GM23338 (cell line): ENCODE measurements around the gene ADGB. TPM values are rescaled to one million over a fixed set of nuclear protein-coding genes. Genes with fewer than 3 reads are reported as not detected.

Experiments
- ATAC-seq: fragments of 200-7000 bp; cut with Tn5 transposase; 3 replicates; pipeline ENCODE4 v1.9.1; 2020
- DNase-seq: peaks from one replicate; pipeline ENCODE4 v3.0.0-alpha.2; 2015; ENCODE audit warnings: low spot score
- H2AFZ ChIP-seq: fragments of 200-600 bp; sonication (generic); 2 replicates; pipeline ENCODE4 v1.8.0; 2016; ENCODE audit warnings: antibody characterized with exemption, mild to moderate bottlenecking, moderate library complexity
- H3F3A ChIP-seq: fragments of 200-600 bp; sonication (generic); replicated peaks from 2 replicates; pipeline ENCODE4 v1.8.0; 2017; ENCODE audit warnings: antibody characterized with exemption, mixed run types, low read depth
- H3K27ac ChIP-seq: fragments of 200-600 bp; sonication (generic); 2 replicates; pipeline ENCODE4 v1.6.1; 2016; ENCODE audit warnings: low read depth
- H3K27me3 ChIP-seq: fragments of 200-600 bp; sonication (generic); 2 replicates; pipeline ENCODE4 v1.8.0; 2016; ENCODE audit warnings: mild to moderate bottlenecking, mixed run types, moderate library complexity; ENCODE audit not compliant: insufficient read depth
- H3K36me3 ChIP-seq: fragments of 200-600 bp; sonication (generic); 2 replicates; pipeline ENCODE4 v1.8.0; 2016; ENCODE audit warnings: mild to moderate bottlenecking; ENCODE audit not compliant: insufficient read depth
- H3K4me1 ChIP-seq: fragments of 200-600 bp; sonication (generic); 2 replicates; pipeline ENCODE4 v1.8.0; 2016; ENCODE audit warnings: mild to moderate bottlenecking, moderate library complexity; ENCODE audit not compliant: insufficient read depth
- H3K4me2 ChIP-seq: fragments of 200-600 bp; sonication (generic); 2 replicates; pipeline ENCODE4 v1.7.1; 2017; ENCODE audit warnings: mixed run types
- H3K4me3 ChIP-seq: fragments of 200-600 bp; sonication (generic); 2 replicates; pipeline ENCODE4 v1.6.1; 2016; ENCODE audit warnings: mixed run types
- H3K79me2 ChIP-seq: fragments of 200-600 bp; sonication (generic); replicated peaks from 2 replicates; pipeline ENCODE4 v1.8.0; 2017; ENCODE audit warnings: mild to moderate bottlenecking; ENCODE audit not compliant: insufficient read depth
- H3K9me2 ChIP-seq: fragments of 200-600 bp; sonication (generic); 2 replicates; pipeline ENCODE4 v1.8.0; 2017; ENCODE audit not compliant: insufficient read depth
- H4K20me1 ChIP-seq: fragments of 200-600 bp; sonication (generic); replicated peaks from 2 replicates; pipeline ENCODE4 v1.8.0; 2017; ENCODE audit warnings: mild to moderate bottlenecking; ENCODE audit not compliant: insufficient read depth
- H3K27ac Mint-ChIP-seq: 2 replicates; pipeline ENCODE4 v1.8.0; 2020; ENCODE audit warnings: inconsistent platforms, mild to moderate bottlenecking, moderate library complexity, mixed read lengths
- H3K27me3 Mint-ChIP-seq: 3 replicates; pipeline ENCODE4 v1.8.0; 2022; ENCODE audit warnings: low read depth, mild to moderate bottlenecking, moderate library complexity, mixed read lengths, inconsistent platforms; ENCODE audit not compliant: insufficient read depth, poor library complexity
- H3K36me3 Mint-ChIP-seq: 3 replicates; pipeline ENCODE4 v1.8.0; 2021; ENCODE audit warnings: low read depth, mild to moderate bottlenecking, inconsistent platforms, moderate library complexity, mixed read lengths
- H3K4me1 Mint-ChIP-seq: 3 replicates; pipeline ENCODE4 v1.8.0; 2020; ENCODE audit warnings: mild to moderate bottlenecking, inconsistent platforms, mixed read lengths
- H3K4me3 Mint-ChIP-seq: 3 replicates; pipeline ENCODE4 v1.8.0; 2021; ENCODE audit warnings: moderate library complexity, mild to moderate bottlenecking, inconsistent platforms, mixed read lengths
- H3K9me3 Mint-ChIP-seq: 3 replicates; pipeline ENCODE4 v1.8.0; 2020; ENCODE audit warnings: moderate library complexity, mild to moderate bottlenecking, inconsistent platforms, mixed read lengths
- CREB1 ChIP-seq: fragments of 250-450 bp; sonication (Bioruptor Pico); IDR thresholded peaks from 2 replicates; pipeline ENCODE4 v1.5.0; 2020; ENCODE audit warnings: low read depth, mild to moderate bottlenecking, moderate library complexity
- CTCF ChIP-seq, 2 experiments: fragments of 200-600 bp in 1 of 2; sonication (generic) in 1 of 2; conservative IDR thresholded peaks; 2 replicates each; pipeline versions ENCODE4 v1.5.1 to v1.6.1; 2016 to 2017; ENCODE audit warnings: antibody characterized with exemption in 2 of 2, low read depth in 2 of 2, mild to moderate bottlenecking in 2 of 2, moderate library complexity in 1 of 2
- ETS1 ChIP-seq: IDR thresholded peaks from 2 replicates; pipeline ENCODE4 v1.6.1; 2016; ENCODE audit warnings: antibody characterized with exemption
- EZH2 ChIP-seq: fragments of 200-600 bp; sonication (generic); IDR thresholded peaks from one replicate; pipeline ENCODE4 v1.8.0; 2017; ENCODE audit warnings: antibody characterized with exemption, mild to moderate bottlenecking, low read depth; ENCODE audit not compliant: unreplicated experiment
- EZH2phosphoT487 ChIP-seq: fragments of 200-600 bp; sonication (generic); IDR thresholded peaks from one replicate; pipeline ENCODE4 v1.8.1; 2018; ENCODE audit warnings: antibody characterized with exemption; ENCODE audit not compliant: unreplicated experiment
- JUNB ChIP-seq: IDR thresholded peaks from one replicate; pipeline ENCODE4 v1.6.1; 2016; ENCODE audit warnings: antibody characterized with exemption; ENCODE audit not compliant: unreplicated experiment
- NANOG ChIP-seq: IDR thresholded peaks from 2 replicates; pipeline ENCODE4 v1.6.1; 2016; ENCODE audit warnings: antibody characterized with exemption, borderline replicate concordance
- POLR2AphosphoS5 ChIP-seq: IDR thresholded peaks from 2 replicates; pipeline ENCODE4 v1.6.1; 2016; ENCODE audit warnings: antibody characterized with exemption, low read depth
- REST ChIP-seq: IDR thresholded peaks from one replicate; pipeline ENCODE4 v1.6.1; 2018; ENCODE audit warnings: antibody characterized with exemption; ENCODE audit not compliant: unreplicated experiment
- STAT1 ChIP-seq: IDR thresholded peaks from one replicate; pipeline ENCODE4 v1.6.1; 2016; ENCODE audit warnings: antibody characterized with exemption; ENCODE audit not compliant: unreplicated experiment
- ZNF114 ChIP-seq: fragments of 250-450 bp; sonication (Bioruptor Pico); IDR thresholded peaks from 2 replicates; pipeline ENCODE4 v1.5.0; 2020; ENCODE audit warnings: mild to moderate bottlenecking, moderate library complexity
- ZNF331 ChIP-seq: fragments of 250-450 bp; sonication (Bioruptor Pico); IDR thresholded peaks from 2 replicates; pipeline ENCODE4 v1.5.0; 2020; ENCODE audit warnings: low read depth, mild to moderate bottlenecking, moderate library complexity
- ZNF462 ChIP-seq: fragments of 250-450 bp; sonication (Bioruptor Pico); IDR thresholded peaks from 2 replicates; pipeline ENCODE4 v1.5.0; 2020; ENCODE audit warnings: mild to moderate bottlenecking, moderate library complexity
- polyA plus RNA-seq: library from polyadenylated mRNA; unstranded; fragments of >200 nt; fragmentation: Nextera tagmentation; extraction: Ambion mirVana; gene quantifications from 2 replicates; pipeline ENCODE4 v1.2.1, GENCODE V29; 2016
- total RNA-seq: library from RNA; depleted of rRNA; stranded (reverse); fragments of >200 nt; shearing (Covaris generic); gene quantifications from 2 replicates; pipeline ENCODE4 v1.2.3, GENCODE V29; 2014

ADGB gene
- total and polyA plus RNA-seq, 2 experiments from 2014 or later, result not detected

GRCh38 chr6:146689806-146690205 lies 91.0 kb downstream of the ADGB start:
- Mint-ChIP-seq H3K4me1 (peaks cover 3% of the 10 kb centered on the region; the same call in 1 of the 3 replicates), H3K27ac (no peak overlapping the region), H3K9me3 (no peaks in the 10 kb centered on the region), H3K36me3 (no peaks in the 10 kb centered on the region), H3K27me3 (no peaks in the 10 kb centered on the region), H3K4me3 (no peak overlapping the region)
- no peak overlapping the region for H3K4me2 ChIP-seq
- H4K20me1 ChIP-seq, result no peaks in the 10 kb centered on the region
- H3K79me2 ChIP-seq, result no peaks in the 10 kb centered on the region
- H3K27ac ChIP-seq, result no peak overlapping the region
- no peaks in the 10 kb centered on the region for H3K4me1 ChIP-seq
- ATAC-seq (no peak), DNase-seq (no peak)
- H3K36me3 ChIP-seq, result no peaks in the 10 kb centered on the region
- TF ChIP-seq JUNB, result no peak
- no peak for TF ChIP-seq REST
- no peak for TF ChIP-seq CREB1
- TF ChIP-seq CTCF (conservative IDR thresholded peaks at IDR 0.05; ENCODE audit: low read depth in 2 of 2), result no peak
- no peak for TF ChIP-seq EZH2phosphoT487
- no peak for TF ChIP-seq ZNF114 (CRISPR knock-in tag)
- no peak for TF ChIP-seq ETS1
- TF ChIP-seq POLR2AphosphoS5, result no peak
- no peak for TF ChIP-seq ZNF331
- TF ChIP-seq ZNF462 (CRISPR knock-in tag), result no peak
- TF ChIP-seq STAT1, result no peak
- TF ChIP-seq EZH2, result no peak
- TF ChIP-seq NANOG, result no peak
- H3K27me3 ChIP-seq, result no peaks in the 10 kb centered on the region
- H3K9me2 ChIP-seq, result no peaks in the 10 kb centered on the region
- no peaks in the 10 kb centered on the region for H3F3A ChIP-seq
- H3K4me3 ChIP-seq, result no peak overlapping the region
- no peak overlapping the region for H2AFZ ChIP-seq
